HCT116 (cell line): ENCODE measurements around the gene CFAP298. TPM values are rescaled to one million over a fixed set of nuclear protein-coding genes. Genes with fewer than 3 reads are reported as not detected.

Experiments used
- ATAC-seq: fragments of 200-7000 bp; cut with Tn5 transposase; 2 replicates; pipeline ENCODE4 v1.9.1; 2020; ENCODE audit warnings: mild to moderate bottlenecking, moderate library complexity
- BruUV-seq: library from RNA; stranded (reverse); fragments of 400-500 nt; replicated peaks from 2 replicates; lab custom pipeline; 2021; lab: Mats Ljungman, UMichigan
- CTCF ChIA-PET: fragments of 300-600 bp; sonication (Branson Sonifier 250); formaldehyde crosslinking; loops from one replicate; lab custom pipeline; 2021; ENCODE audit warnings: antibody characterized with exemption; lab: Charles Lee
- POLR2A ChIA-PET: fragments of 300-600, 350-600 bp; sonication (Branson Sonifier 250); formaldehyde crosslinking; loops from one replicate; lab custom pipeline; 2021; ENCODE audit warnings: antibody characterized with exemption; lab: Charles Lee
- RAD21 ChIA-PET, 2 experiments: fragments of 300-600 bp; sonication (Branson Sonifier 250); formaldehyde crosslinking; loops; one replicate each; lab custom pipeline; 2023; ENCODE audit warnings: low total read pairs in 2 of 2; ENCODE audit not compliant: uncharacterized antibody in 2 of 2, unreplicated experiment in 2 of 2, low non-redundant PET in 1 of 2; lab: Charles Lee
- DNase-seq: peaks from one replicate; pipeline ENCODE4 v3.0.0-alpha.2; 2010; ENCODE audit warnings: low read depth, low spot score
- H2AFZ ChIP-seq: fragments of 200-600 bp; shearing (Covaris generic), sonication (generic); 2 replicates; pipeline ENCODE4 v1.6.1; 2017; ENCODE audit warnings: low read depth, mixed run types, mixed read lengths, antibody characterized with exemption, low read length; ENCODE audit not compliant: poor library complexity, severe bottlenecking
- H3K27ac ChIP-seq: 2 replicates; pipeline ENCODE4 v1.5.1; 2012; ENCODE audit warnings: low read depth, low read length
- H3K27me3 ChIP-seq: fragments of 200-600 bp; sonication (generic); 2 replicates; pipeline ENCODE4 v1.6.1; 2016; ENCODE audit warnings: mixed run types, low read length, mixed read lengths; ENCODE audit not compliant: insufficient read depth
- H3K36me3 ChIP-seq, 2 experiments: fragments of 200-500 bp in 1 of 2; fragments of 200-600 bp in 1 of 2; sonication (Bioruptor generic) in 1 of 2; sonication (generic) in 1 of 2; 2 replicates each; pipeline versions ENCODE4 v1.5.1 to v1.6.1; 2014 to 2016; ENCODE audit warnings: low read length in 2 of 2, inconsistent platforms in 1 of 2, mixed read lengths in 1 of 2, mixed run types in 1 of 2; ENCODE audit not compliant: insufficient read depth in 2 of 2, control insufficient read depth in 1 of 2
- H3K4me1 ChIP-seq, 2 experiments: fragments of 200-600 bp in 1 of 2; sonication (generic) in 1 of 2; 2 replicates each; pipeline versions ENCODE4 v1.5.1 to v1.6.1; 2012 to 2017; ENCODE audit warnings: low read length in 2 of 2, inconsistent platforms in 1 of 2, mild to moderate bottlenecking in 1 of 2, mixed read lengths in 1 of 2, mixed run types in 1 of 2, moderate library complexity in 1 of 2; ENCODE audit not compliant: insufficient read depth in 2 of 2, control insufficient read depth in 1 of 2
- H3K4me2 ChIP-seq: fragments of 200-600 bp; sonication (generic); 2 replicates; pipeline ENCODE4 v1.6.1; 2017; ENCODE audit warnings: mixed run types, low read length, mixed read lengths
- H3K4me3 ChIP-seq, 2 experiments: fragments of 200-600 bp in 1 of 2; sonication (generic) in 1 of 2; replicated peaks in 1 of 2; 2 replicates each; pipeline ENCODE4 v1.5.1; 2011 to 2016; ENCODE audit warnings: low read length in 2 of 2, control low read depth in 1 of 2, low read depth in 1 of 2, mild to moderate bottlenecking in 1 of 2, mixed read lengths in 1 of 2, mixed run types in 1 of 2
- H3K79me2 ChIP-seq: fragments of 200-600 bp; sonication (generic); 2 replicates; pipeline ENCODE4 v1.6.1; 2017; ENCODE audit warnings: mild to moderate bottlenecking, mixed run types, low read length, moderate library complexity, mixed read lengths; ENCODE audit not compliant: insufficient read depth
- H3K9ac ChIP-seq: fragments of 200-600 bp; sonication (generic); 2 replicates; pipeline ENCODE4 v1.6.1; 2016; ENCODE audit warnings: low read length, mixed read lengths
- H3K9me2 ChIP-seq: fragments of 200-600 bp; sonication (generic), shearing (Covaris generic); 2 replicates; pipeline ENCODE4 v1.6.1; 2017; ENCODE audit warnings: mixed run types, mild to moderate bottlenecking, moderate library complexity; ENCODE audit not compliant: insufficient read depth
- H3K9me3 ChIP-seq, 2 experiments: fragments of 200-500 bp in 1 of 2; fragments of 200-600 bp in 1 of 2; sonication (Bioruptor generic) in 1 of 2; sonication (generic) in 1 of 2; 2 replicates each; pipeline ENCODE4 v1.6.1; 2014 to 2017; ENCODE audit warnings: low read length in 2 of 2, mixed read lengths in 2 of 2, inconsistent platforms in 1 of 2, low read depth in 1 of 2, mild to moderate bottlenecking in 1 of 2, mixed run types in 1 of 2, moderate library complexity in 1 of 2; ENCODE audit not compliant: control insufficient read depth in 1 of 2, insufficient read depth in 1 of 2
- H4K20me1 ChIP-seq: fragments of 200-600 bp; sonication (generic), shearing (Covaris generic); 2 replicates; pipeline ENCODE4 v1.6.1; 2017; ENCODE audit warnings: mixed run types, mild to moderate bottlenecking, moderate library complexity; ENCODE audit not compliant: insufficient read depth
- ATF3 ChIP-seq: IDR thresholded peaks from 2 replicates; pipeline ENCODE4 v1.6.1; 2012
- CBX3 ChIP-seq: IDR thresholded peaks from 2 replicates; pipeline ENCODE4 v1.6.1; 2012; ENCODE audit warnings: low read depth
- EGR1 ChIP-seq: IDR thresholded peaks from 2 replicates; pipeline ENCODE4 v1.6.1; 2012; ENCODE audit warnings: low read depth
- EZH2 ChIP-seq: fragments of 200-600 bp; sonication (generic); IDR thresholded peaks from 2 replicates; pipeline ENCODE4 v1.6.1; 2017; ENCODE audit warnings: antibody characterized with exemption, mixed run types
- EZH2phosphoT487 ChIP-seq: fragments of 200-600 bp; IDR thresholded peaks from 2 replicates; pipeline ENCODE4 v1.6.1; 2018; ENCODE audit warnings: antibody characterized with exemption, borderline replicate concordance
- JUND ChIP-seq: IDR thresholded peaks from 2 replicates; pipeline ENCODE4 v1.6.1; 2012
- POLR2AphosphoS5 ChIP-seq: IDR thresholded peaks from 2 replicates; pipeline ENCODE4 v1.6.1; 2011; ENCODE audit warnings: mild to moderate bottlenecking, low read depth, low read length, moderate library complexity
- TCF7L2 ChIP-seq: IDR thresholded peaks from 2 replicates; pipeline ENCODE4 v1.7.0; 2011; ENCODE audit warnings: borderline replicate concordance, inconsistent platforms; ENCODE audit not compliant: insufficient read depth, insufficient read length; ENCODE audit errors: extremely low read depth
- ZFX ChIP-seq: fragments of 450-650 bp; IDR thresholded peaks from 2 replicates; pipeline ENCODE4 v1.6.1; 2017
- intact Hi-C: fragments of 100-400 bp; cut with micrococcal nuclease; formaldehyde crosslinking; loops from 2 replicates; pipeline ENCODE4 v1.10.0; 2022
- total RNA-seq: library from RNA; stranded (reverse); gene quantifications from one replicate; pipeline ENCODE4 v1.2.1, GENCODE V29; 2021; ENCODE audit not compliant: unreplicated experiment
- TF ChIP-seq, protein P1 (sequence below): IDR thresholded peaks from 2 replicates; pipeline ENCODE4 v1.6.1; 2012

The CFAP298 gene
- total RNA-seq, 1 experiment from 2014 or later: 58.2 TPM

- no peak overlapping the region for H3K4me2 ChIP-seq
- H3K27me3 ChIP-seq: no peaks in the 10 kb centered on the region
- POLR2A ChIA-PET: no interaction called here
- H3K9me2 ChIP-seq: no peaks in the 10 kb centered on the region
- H3K9ac ChIP-seq: no peak overlapping the region
- no peaks in the 10 kb centered on the region for H3K4me1 ChIP-seq
- intact Hi-C loops: no loop called here
- ATAC-seq: no peak
- no peaks in the 10 kb centered on the region for H3K36me3 ChIP-seq
- TF ChIP-seq EZH2phosphoT487 (no peak), ATF3 (no peak), EZH2 (no peak), POLR2AphosphoS5 (no peak)
- TF ChIP-seq, protein P1, sequence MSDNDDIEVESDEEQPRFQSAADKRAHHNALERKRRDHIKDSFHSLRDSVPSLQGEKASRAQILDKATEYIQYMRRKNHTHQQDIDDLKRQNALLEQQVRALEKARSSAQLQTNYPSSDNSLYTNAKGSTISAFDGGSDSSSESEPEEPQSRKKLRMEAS: no peak
- TF ChIP-seq, all 23 proteins: peak for 0
- no TSS peak for BruUV-seq
- no peak overlapping the region for H3K27ac ChIP-seq
- no peaks in the 10 kb centered on the region for H3K9me3 ChIP-seq
- H3K4me3 ChIP-seq: no peak overlapping the region
- RAD21 ChIA-PET: no interaction called here
- H2AFZ ChIP-seq: no peak overlapping the region
- H4K20me1 ChIP-seq: no peaks in the 10 kb centered on the region
- CTCF ChIA-PET: interaction anchor here (1.7 kb wide), 1 partner anchor 14 kb away, joined by 3 read pairs; no protein-coding TSS in a partner anchor
- no peak for DNase-seq
- no peaks in the 10 kb centered on the region for H3K79me2 ChIP-seq
Measured at GRCh38 chr21:32554832-32555638, 57.1 kb downstream of the CFAP298 start.

GRCh38 chr21:32549886-32550285 is 62.3 kb downstream of the CFAP298 start:
- H3K9me3 ChIP-seq: no peaks in the 10 kb centered on the region
- no peak overlapping the region for H2AFZ ChIP-seq
- peaks cover 0 to 11% of the 10 kb centered on the region in 2 experiments; a peak in 1 of 4 replicates for H3K4me1 ChIP-seq
- no peak overlapping the region for H3K9ac ChIP-seq
- no peaks in the 10 kb centered on the region for H3K27me3 ChIP-seq
- H3K9me2 ChIP-seq: no peaks in the 10 kb centered on the region
- POLR2A ChIA-PET: no interaction called here
- no peak overlapping the region for H3K4me3 ChIP-seq
- CTCF ChIA-PET: no interaction called here
- BruUV-seq: no TSS peak
- intact Hi-C loops: no loop called here
- RAD21 ChIA-PET: no interaction called here
- H3K4me2 ChIP-seq: no peak overlapping the region
- no peaks in the 10 kb centered on the region for H3K36me3 ChIP-seq
- ATAC-seq: no peak
- TF ChIP-seq TCF7L2 (no peak), EGR1 (no peak), ZFX (no peak), JUND (no peak), CBX3 (no peak)
- TF ChIP-seq, all 23 proteins: peak for 0
- Histone ChIP-seq H3K79me2 (no peaks in the 10 kb centered on the region), H3K27ac (no peak overlapping the region), H4K20me1 (no peaks in the 10 kb centered on the region)
- no peak for DNase-seq
